ENCODE measurements around the gene SOX13. TPM values are rescaled to one million over a fixed set of nuclear protein-coding genes. Genes with fewer than 3 reads are reported as not detected.

Gene SOX13
- total RNA-seq, 1 experiment from 2014 or later = 171 TPM

GRCh38 chr1:204157962-204158361, 85.0 kb downstream of the SOX13 start (continued):
- TF ChIP-seq ZNF425 (CRISPR knock-in tag; conservative IDR thresholded peaks at IDR 0.05) = no peak
- TF ChIP-seq ELF4 (CRISPR knock-in tag; IDR thresholded peaks at IDR 0.05; ENCODE audit: low read depth) = no peak
- TF ChIP-seq ATF2 (CRISPR knock-in tag; IDR thresholded peaks at IDR 0.05; ENCODE audit: borderline replicate concordance, low read depth) = no peak
- no peak for TF ChIP-seq SMAD3 (CRISPR knock-in tag; IDR thresholded peaks at IDR 0.05; ENCODE audit: borderline replicate concordance)
- no peak for TF ChIP-seq TP53 (CRISPR knock-in tag; IDR thresholded peaks at IDR 0.05)

GRCh38 chr1:204161609-204162493, 88.9 kb downstream of the SOX13 start:
- no peaks in the 10 kb centered on the region for H3K36me3 Mint-ChIP-seq
- H3K4me3 Mint-ChIP-seq = no peak overlapping the region
- POLR2A ChIA-PET = interaction anchor here (1.0 to 1.1 kb wide), 2 partner anchors 10 to 201 kb away, joined by 3 read pairs; partner anchors contain the start of gene ETNK2
- ATAC-seq = no peak
- CTCF ChIA-PET = interaction anchor here (0.5 to 8.4 kb wide), 50 partner anchors 8 to 332 kb away, joined by 3 to 159 read pairs (median 6); partner anchors contain the start of genes ETNK2, GOLT1A, KISS1 and PLEKHA6
- H3K27ac Mint-ChIP-seq = no peak overlapping the region
- H3K4me1 Mint-ChIP-seq = peaks cover 2% of the 10 kb centered on the region; the same call in 1 of the 2 replicates
- H3K27me3 Mint-ChIP-seq (ENCODE audit: low read depth) = peaks cover 6% of the 10 kb centered on the region
- no peak for DNase-seq (ENCODE audit: low spot score)
- no peaks in the 10 kb centered on the region for H3K9me3 Mint-ChIP-seq
- TF ChIP-seq HMGA2 (CRISPR knock-in tag; IDR thresholded peaks at IDR 0.05) = no peak
- no peak for TF ChIP-seq FOXP4 (CRISPR knock-in tag; IDR thresholded peaks at IDR 0.05)
- no peak for TF ChIP-seq ZSCAN18 (CRISPR knock-in tag; IDR thresholded peaks at IDR 0.05)
- TF ChIP-seq NR3C1 (CRISPR knock-in tag; conservative IDR thresholded peaks at IDR 0.05; ENCODE audit: low read depth) = no peak
- TF ChIP-seq STAT6 (CRISPR knock-in tag; conservative IDR thresholded peaks at IDR 0.05; ENCODE audit: low read depth) = no peak
- no peak for TF ChIP-seq ZNF396 (CRISPR knock-in tag; IDR thresholded peaks at IDR 0.05; ENCODE audit: borderline replicate concordance)
- TF ChIP-seq CREB1 (CRISPR knock-in tag; IDR thresholded peaks at IDR 0.05) = no peak
- TF ChIP-seq JAZF1 (CRISPR knock-in tag; IDR thresholded peaks at IDR 0.05) = no peak
- TF ChIP-seq FOXK1 (CRISPR knock-in tag; IDR thresholded peaks at IDR 0.05) = no peak
- no peak for TF ChIP-seq AR (CRISPR knock-in tag; IDR thresholded peaks at IDR 0.05)
- TF ChIP-seq PRDM15 (CRISPR knock-in tag; IDR thresholded peaks at IDR 0.05) = no peak
- TF ChIP-seq ESRRA (CRISPR knock-in tag; IDR thresholded peaks at IDR 0.05; ENCODE audit: borderline replicate concordance) = no peak

Data from WTC11 (cell line).